K562 (cell line): ENCODE results near the gene PPARD. TPM values are rescaled to one million over a fixed set of nuclear protein-coding genes. Genes with fewer than 3 reads are reported as not detected.

Experiments
- E2F6 ChIP-seq, 2 experiments: IDR thresholded peaks; 2 replicates each; pipeline ENCODE4 v1.6.1; 2011; ENCODE audit warnings: borderline replicate concordance in 1 of 2, control low read depth in 1 of 2, low read depth in 1 of 2, low read length in 1 of 2, mild to moderate bottlenecking in 1 of 2, mixed read lengths in 1 of 2, moderate library complexity in 1 of 2; ENCODE audit not compliant: insufficient read depth in 1 of 2, insufficient read length in 1 of 2, poor library complexity in 1 of 2, severe bottlenecking in 1 of 2; ENCODE audit errors: extremely low read depth in 1 of 2
- GTF2F1 ChIP-seq: IDR thresholded peaks from 2 replicates; pipeline ENCODE4 v1.6.1; 2011; ENCODE audit warnings: low read depth, low read length, improper control_type of control experiment
- HES1 ChIP-seq: fragments of 450-650 bp; IDR thresholded peaks from 2 replicates; pipeline ENCODE4 v1.6.1; 2016; ENCODE audit warnings: low read depth, mild to moderate bottlenecking, moderate library complexity
- HINFP ChIP-seq: fragments of 450-650 bp; conservative IDR thresholded peaks from 2 replicates; pipeline ENCODE4 v1.6.1; 2016; ENCODE audit warnings: missing genetic modification characterization, low read depth, mild to moderate bottlenecking, control low read depth, missing compliant biosample characterization
- NFIC ChIP-seq: fragments of 450-650 bp; IDR thresholded peaks from 2 replicates; pipeline ENCODE4 v1.6.1; 2017; ENCODE audit warnings: mild to moderate bottlenecking, inconsistent platforms
- NRF1 ChIP-seq, 2 experiments: fragments of 450-650 bp; IDR thresholded peaks in 1 of 2; conservative IDR thresholded peaks in 1 of 2; 2 replicates each; pipeline ENCODE4 v1.6.1; 2014; ENCODE audit warnings: mild to moderate bottlenecking in 2 of 2
- REST ChIP-seq, 2 experiments: fragments of 450-650 bp; formaldehyde crosslinking in 1 of 2; IDR thresholded peaks; 2 replicates each; pipeline versions ENCODE4 v1.4.0 to v1.6.1; 2014 to 2020; ENCODE audit warnings: mild to moderate bottlenecking in 2 of 2, borderline replicate concordance in 1 of 2, low read depth in 1 of 2
- SIN3B ChIP-seq: fragments of 450-650 bp; IDR thresholded peaks from 2 replicates; pipeline ENCODE4 v1.6.1; 2017; ENCODE audit warnings: low read depth, mild to moderate bottlenecking, moderate library complexity
- SMAD4 ChIP-seq: fragments of 250-450 bp; sonication (Bioruptor Pico); conservative IDR thresholded peaks from 2 replicates; pipeline ENCODE4 v1.8.0; 2021; ENCODE audit warnings: inconsistent platforms, mild to moderate bottlenecking, moderate library complexity
- SMARCB1 ChIP-seq: IDR thresholded peaks from 2 replicates; pipeline ENCODE4 v1.6.1; 2011; ENCODE audit warnings: improper control_type of control experiment, low read depth; ENCODE audit not compliant: insufficient read length
- TOE1 ChIP-seq, 2 experiments: fragments of 450-650 bp in 1 of 2; sonication (generic) in 1 of 2; formaldehyde crosslinking in 1 of 2; IDR thresholded peaks; 2 replicates each; pipeline versions ENCODE4 v1.7.1 to v1.8.0; 2016 to 2022; ENCODE audit warnings: borderline replicate concordance in 2 of 2, mild to moderate bottlenecking in 2 of 2, antibody characterized with exemption in 1 of 2, inconsistent platforms in 1 of 2, low read depth in 1 of 2, missing genetic modification reagents in 1 of 2, moderate library complexity in 1 of 2
- ZNF197 ChIP-seq: fragments of 200-800 bp; sonication (Bioruptor generic); IDR thresholded peaks from 2 replicates; pipeline ENCODE4 v1.6.1; 2016; ENCODE audit warnings: low read depth, missing genetic modification characterization, missing compliant biosample characterization
- polyA plus RNA-seq, 8 experiments: library from polyadenylated mRNA; depleted of rRNA in 4 of 8; stranded (reverse) in 5 of 8; unstranded in 3 of 8; fragments of >200 nt; fragmentation: Nextera tagmentation in 2 of 8; fragmentation: Illumina TruSeq in 1 of 8; extraction: Ambion mirVana in 2 of 8; extraction: Trizol in 1 of 8; gene quantifications; 2 replicates each; pipeline versions ENCODE4 v1.2.1 to v1.2.3, GENCODE V29; 2011 to 2014; ENCODE audit warnings: inconsistent platforms in 1 of 8, missing spikeins in 1 of 8
- total RNA-seq, 7 experiments: library from RNA; depleted of rRNA in 6 of 7; stranded (reverse); fragments of >200 nt in 6 of 7; fragmentation: Illumina TruSeq in 2 of 7; extraction: Trizol in 2 of 7; gene quantifications; 2 replicates each; pipeline versions ENCODE4 v1.2.1 to v1.2.3, GENCODE V29; 2011 to 2021; ENCODE audit warnings: low replicate concordance in 1 of 7

Gene PPARD
- total and polyA plus RNA-seq, 9 of the 15 experiments (the other 6 are each of a cell fraction or from before 2014, with no cell fraction given), result 0.14 to 13.2 (median 3.8) TPM

- 0 out of 2 replicates have a peak, but pooled peaks have one; percentile 21 for TF ChIP-seq SMAD4
- peak; percentile 72 to 79 for TF ChIP-seq NRF1 (conservative IDR thresholded peaks at IDR 0.05 in 1 of 2, IDR thresholded peaks at IDR 0.05 in 1 of 2)
- TF ChIP-seq NFIC, result peak; percentile 29; the same call in 1 of the 2 replicates
- TF ChIP-seq HINFP (tag), result no peak
- no peak for TF ChIP-seq GTF2F1
- TF ChIP-seq SIN3B, result no peak
- no peak; the same call in 1 of the 2 replicates for TF ChIP-seq ZNF197 (CRISPR knock-in tag)
- no peak for TF ChIP-seq SMARCB1
- peak in 1 of 2 experiments; percentile 26 for TF ChIP-seq E2F6 (IDR thresholded peaks at IDR 0.05; ENCODE audit: borderline replicate concordance in 1 of 2, extremely low read depth in 1 of 2, insufficient read depth in 1 of 2, insufficient read length in 1 of 2, low read depth in 1 of 2, low read length in 1 of 2, poor library complexity in 1 of 2, severe bottlenecking in 1 of 2)
- peak; percentile 68; the same call in 1 of the 2 replicates for TF ChIP-seq TOE1 (IDR thresholded peaks at IDR 0.05; ENCODE audit: borderline replicate concordance)
- no peak for TF ChIP-seq TOE1 (CRISPR knock-in tag; IDR thresholded peaks at IDR 0.05; ENCODE audit: borderline replicate concordance, low read depth)
- peak; percentile 41 for TF ChIP-seq REST (IDR thresholded peaks at IDR 0.05; ENCODE audit: borderline replicate concordance)
- TF ChIP-seq REST (CRISPR knock-in tag; IDR thresholded peaks at IDR 0.05; ENCODE audit: low read depth), result no peak
- TF ChIP-seq HES1, result peak; percentile 52; the same call in 1 of the 2 replicates
Measured at GRCh38 chr6:35363293-35363750, 21.0 kb downstream of the PPARD start (continued).
